ENCODE data around the gene RAB6B. TPM values are rescaled to one million over a fixed set of nuclear protein-coding genes. Genes with fewer than 3 reads are reported as not detected.

RAB6B gene
- polyA plus RNA-seq, 2 of the 4 experiments (the other 2 are of a cell fraction): 2.4 to 2.5 TPM

DNA sequence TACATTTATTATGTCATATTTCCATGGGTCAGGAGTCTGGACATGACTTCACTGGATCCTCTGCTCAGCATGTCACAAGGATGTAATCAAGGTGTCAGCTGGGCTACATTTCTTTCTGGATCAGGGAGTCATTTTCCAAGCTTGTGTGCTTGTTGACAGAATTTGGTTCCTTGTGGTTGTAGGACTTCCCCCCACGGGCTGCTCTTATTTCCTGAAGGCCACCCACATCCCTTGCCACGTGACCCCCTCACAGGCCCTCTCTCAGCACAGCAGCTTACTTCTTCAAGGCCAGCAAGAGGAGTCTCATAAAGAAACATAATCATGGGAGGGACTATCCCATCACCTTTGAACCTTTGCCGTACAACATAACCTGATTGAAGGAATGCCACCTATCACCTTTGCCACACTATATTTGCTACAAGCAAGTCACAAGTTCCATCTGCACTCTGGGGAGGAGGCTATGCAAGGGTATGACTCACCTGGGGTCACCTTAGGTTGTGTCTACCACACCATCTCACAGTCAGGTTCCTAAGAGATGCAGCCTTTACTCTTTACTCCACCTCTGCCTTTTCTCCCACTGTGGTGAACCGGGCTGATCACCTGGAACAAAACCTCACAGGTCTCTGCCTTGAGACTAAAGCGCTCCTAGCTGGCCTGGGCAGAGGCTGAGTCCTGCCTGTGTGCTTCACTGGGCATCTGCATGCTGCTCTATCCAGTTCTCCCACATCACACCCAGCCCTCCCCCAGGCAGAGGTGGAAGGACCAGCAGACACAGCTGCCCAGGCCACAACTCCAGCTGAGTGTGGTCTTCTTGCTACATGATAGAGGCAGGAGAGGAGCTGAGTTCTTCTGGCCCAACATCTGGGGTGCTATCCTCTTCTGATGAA, 13.5 kb downstream of the RAB6B start (continued):
- TF ChIP-seq, protein P1, sequence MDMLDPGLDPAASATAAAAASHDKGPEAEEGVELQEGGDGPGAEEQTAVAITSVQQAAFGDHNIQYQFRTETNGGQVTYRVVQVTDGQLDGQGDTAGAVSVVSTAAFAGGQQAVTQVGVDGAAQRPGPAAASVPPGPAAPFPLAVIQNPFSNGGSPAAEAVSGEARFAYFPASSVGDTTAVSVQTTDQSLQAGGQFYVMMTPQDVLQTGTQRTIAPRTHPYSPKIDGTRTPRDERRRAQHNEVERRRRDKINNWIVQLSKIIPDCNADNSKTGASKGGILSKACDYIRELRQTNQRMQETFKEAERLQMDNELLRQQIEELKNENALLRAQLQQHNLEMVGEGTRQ (IDR thresholded peaks at IDR 0.05): no peak
- no peak for TF ChIP-seq ZFP36 (IDR thresholded peaks at IDR 0.05; ENCODE audit: borderline replicate concordance, partially characterized antibody)
- TF ChIP-seq TFCP2L1 (CRISPR knock-in tag; IDR thresholded peaks at IDR 0.05): no peak
- no peak for TF ChIP-seq EHF (CRISPR knock-in tag; IDR thresholded peaks at IDR 0.05)
- TF ChIP-seq, protein P2, sequence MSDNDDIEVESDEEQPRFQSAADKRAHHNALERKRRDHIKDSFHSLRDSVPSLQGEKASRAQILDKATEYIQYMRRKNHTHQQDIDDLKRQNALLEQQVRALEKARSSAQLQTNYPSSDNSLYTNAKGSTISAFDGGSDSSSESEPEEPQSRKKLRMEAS (IDR thresholded peaks at IDR 0.05): no peak
- TF ChIP-seq HEYL (CRISPR knock-in tag; IDR thresholded peaks at IDR 0.05): no peak
- no peak for TF ChIP-seq POLR2AphosphoS2 (conservative IDR thresholded peaks at IDR 0.05; ENCODE audit: low read length)
- TF ChIP-seq CHD2 (IDR thresholded peaks at IDR 0.05; ENCODE audit: low read length, partially characterized antibody): no peak
- TF ChIP-seq FOXS1 (CRISPR knock-in tag; IDR thresholded peaks at IDR 0.05): no peak
- TF ChIP-seq KDM1A (IDR thresholded peaks at IDR 0.05; ENCODE audit: low read depth): no peak
- TF ChIP-seq RNF2 (IDR thresholded peaks at IDR 0.05; ENCODE audit: borderline replicate concordance, low read depth): no peak

DNA sequence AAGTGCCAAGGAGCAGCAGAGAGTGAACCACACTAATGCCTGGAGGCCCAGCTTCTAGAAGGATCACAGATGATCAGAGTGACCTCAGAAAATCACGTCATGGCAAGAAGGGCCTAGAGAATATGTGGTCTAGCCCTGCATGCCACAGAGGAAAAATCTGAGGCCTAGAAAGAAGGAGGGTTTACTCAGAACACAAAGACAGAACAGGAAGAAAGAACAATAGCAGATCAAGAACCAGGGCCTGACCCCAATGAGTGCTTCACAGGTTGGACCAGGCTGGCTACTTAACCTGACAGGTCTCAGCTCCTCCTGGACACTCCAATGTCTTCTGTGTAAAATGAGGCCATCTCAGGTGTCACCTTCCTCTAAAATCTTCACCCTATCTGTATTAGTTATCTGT, 14.2 kb downstream of the RAB6B start:
- DNase-seq (ENCODE audit: low read depth in 1 of 2, low spot score in 1 of 2) (no peak), ATAC-seq (no peak), FAIRE-seq (no peak)
- WGBS (ENCODE audit: missing lambda C conversion rate): 59% methylated on average over 1 of the region's 1 CpG
- Histone ChIP-seq H3K4me2 (no peak overlapping the region), H3K27ac (no peak overlapping the region), H3K4me3 (no peak overlapping the region), H3K4me1 (no peaks in the 10 kb centered on the region), H3K9me3 (no peaks in the 10 kb centered on the region)
- CTCF ChIA-PET: no interaction called here
- POLR2A ChIA-PET: no interaction called here
- no peak for TF ChIP-seq JUNB (IDR thresholded peaks at IDR 0.05)
- TF ChIP-seq FOSL2 (IDR thresholded peaks at IDR 0.05): no peak
- no peak for TF ChIP-seq FOSL2 (CRISPR knock-in tag; IDR thresholded peaks at IDR 0.05)
- TF ChIP-seq EHF (CRISPR knock-in tag; IDR thresholded peaks at IDR 0.05): no peak
- TF ChIP-seq ZFP36 (IDR thresholded peaks at IDR 0.05; ENCODE audit: borderline replicate concordance, partially characterized antibody): no peak
- TF ChIP-seq KDM5A (IDR thresholded peaks at IDR 0.05): no peak
- TF ChIP-seq MYC (IDR thresholded peaks at IDR 0.05; ENCODE audit: borderline replicate concordance, low read length): no peak
- TF ChIP-seq TFCP2L1 (CRISPR knock-in tag; IDR thresholded peaks at IDR 0.05): no peak
- TF ChIP-seq HEYL (CRISPR knock-in tag; IDR thresholded peaks at IDR 0.05): no peak

DNA sequence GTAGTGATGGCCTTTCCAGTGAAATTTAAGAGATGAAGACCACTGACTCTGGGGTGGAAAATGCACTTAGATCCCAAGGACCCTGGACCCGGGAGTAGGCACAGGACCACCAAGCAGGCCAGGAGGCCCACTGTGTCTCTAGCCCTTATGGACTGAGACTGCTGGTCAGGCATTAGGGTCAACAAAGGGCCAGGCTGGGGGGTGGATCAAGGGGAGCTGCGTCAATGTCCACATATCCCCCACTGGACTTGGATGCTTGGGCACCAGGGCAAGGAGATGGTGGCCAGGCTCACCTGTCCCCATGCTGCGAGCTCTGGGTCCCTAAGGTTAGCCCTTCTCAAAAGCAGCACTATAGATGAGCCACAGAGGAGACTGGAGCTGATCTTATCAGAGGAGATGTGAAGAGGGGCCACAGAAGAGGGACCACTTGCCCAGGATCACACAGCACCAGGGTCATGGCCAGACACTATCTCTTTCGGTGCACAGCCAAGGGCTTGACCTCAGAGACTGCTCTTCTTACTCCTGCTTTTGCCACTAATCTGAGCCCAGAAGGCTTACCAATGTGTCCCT, 14.7 kb downstream of the RAB6B start:
- H3K4me1 ChIP-seq: no peaks in the 10 kb centered on the region
- 71% methylated on average over 3 of the region's 4 CpGs for WGBS (ENCODE audit: missing lambda C conversion rate)
- ATAC-seq (no peak), DNase-seq (ENCODE audit: low read depth in 1 of 2, low spot score in 1 of 2) (no peak), FAIRE-seq (no peak)
- ChIA-PET POLR2A (no interaction called here), CTCF (interaction anchor here (1.3 kb wide), 1 partner anchor 114 kb away, joined by 3 read pairs; no protein-coding TSS in a partner anchor)
- H3K4me3 ChIP-seq: no peak overlapping the region
- TF ChIP-seq TP53 (CRISPR knock-in tag; IDR thresholded peaks at IDR 0.05): no peak
- TF ChIP-seq ZC3H11A (IDR thresholded peaks at IDR 0.05): no peak
- no peak for TF ChIP-seq CBX8 (IDR thresholded peaks at IDR 0.05)
- no peak for TF ChIP-seq GATA3 (IDR thresholded peaks at IDR 0.05; ENCODE audit: borderline replicate concordance)
- no peak for TF ChIP-seq POLR2A (IDR thresholded peaks at IDR 0.05; ENCODE audit: low read length)
- no peak for TF ChIP-seq HOXA7 (CRISPR knock-in tag; IDR thresholded peaks at IDR 0.05)
- no peak for TF ChIP-seq HOXB5 (CRISPR knock-in tag; IDR thresholded peaks at IDR 0.05)
- TF ChIP-seq EHF (CRISPR knock-in tag; IDR thresholded peaks at IDR 0.05): no peak
- TF ChIP-seq ZSCAN20 (CRISPR knock-in tag; IDR thresholded peaks at IDR 0.05): no peak
- no peak for TF ChIP-seq PHF8 (IDR thresholded peaks at IDR 0.05; ENCODE audit: borderline replicate concordance, low read depth)
- TF ChIP-seq SMC3 (IDR thresholded peaks at IDR 0.05): no peak
- no peak for TF ChIP-seq SREBF2 (IDR thresholded peaks at IDR 0.05)
- no peak for TF ChIP-seq RAD21 (conservative IDR thresholded peaks at IDR 0.05 in 1 of 2, IDR thresholded peaks at IDR 0.05 in 1 of 2)
- no peak for TF ChIP-seq NR3C1 (IDR thresholded peaks at IDR 0.05)
- TF ChIP-seq FOSL2 (IDR thresholded peaks at IDR 0.05): no peak
- TF ChIP-seq FOSL2 (CRISPR knock-in tag; IDR thresholded peaks at IDR 0.05): no peak
- TF ChIP-seq, protein P3, sequence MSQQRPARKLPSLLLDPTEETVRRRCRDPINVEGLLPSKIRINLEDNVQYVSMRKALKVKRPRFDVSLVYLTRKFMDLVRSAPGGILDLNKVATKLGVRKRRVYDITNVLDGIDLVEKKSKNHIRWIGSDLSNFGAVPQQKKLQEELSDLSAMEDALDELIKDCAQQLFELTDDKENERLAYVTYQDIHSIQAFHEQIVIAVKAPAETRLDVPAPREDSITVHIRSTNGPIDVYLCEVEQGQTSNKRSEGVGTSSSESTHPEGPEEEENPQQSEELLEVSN (IDR thresholded peaks at IDR 0.05; ENCODE audit: borderline replicate concordance, low read depth): no peak
- no peak for TF ChIP-seq ZNF302 (CRISPR knock-in tag; IDR thresholded peaks at IDR 0.05)
- no peak for TF ChIP-seq KDM5A (IDR thresholded peaks at IDR 0.05)
- TF ChIP-seq CHD2 (IDR thresholded peaks at IDR 0.05; ENCODE audit: low read length, partially characterized antibody): no peak
- TF ChIP-seq JUN (IDR thresholded peaks at IDR 0.05): no peak
- H3K4me2 ChIP-seq: no peak overlapping the region
- H3K9me3 ChIP-seq: no peaks in the 10 kb centered on the region
- H3K27ac ChIP-seq: no peak overlapping the region
